Epithelial cell of umbilical artery (primary cell): Measurements from ENCODE around the gene TBX22. TPM values are rescaled to one million over a fixed set of nuclear protein-coding genes. Genes with fewer than 3 reads are reported as not detected.

Source experiments
- total RNA-seq: library from RNA; depleted of rRNA; stranded (reverse); fragments of >200 nt; gene quantifications from 2 replicates; pipeline ENCODE4 v1.2.3, GENCODE V29; 2014

Gene TBX22, protein sequence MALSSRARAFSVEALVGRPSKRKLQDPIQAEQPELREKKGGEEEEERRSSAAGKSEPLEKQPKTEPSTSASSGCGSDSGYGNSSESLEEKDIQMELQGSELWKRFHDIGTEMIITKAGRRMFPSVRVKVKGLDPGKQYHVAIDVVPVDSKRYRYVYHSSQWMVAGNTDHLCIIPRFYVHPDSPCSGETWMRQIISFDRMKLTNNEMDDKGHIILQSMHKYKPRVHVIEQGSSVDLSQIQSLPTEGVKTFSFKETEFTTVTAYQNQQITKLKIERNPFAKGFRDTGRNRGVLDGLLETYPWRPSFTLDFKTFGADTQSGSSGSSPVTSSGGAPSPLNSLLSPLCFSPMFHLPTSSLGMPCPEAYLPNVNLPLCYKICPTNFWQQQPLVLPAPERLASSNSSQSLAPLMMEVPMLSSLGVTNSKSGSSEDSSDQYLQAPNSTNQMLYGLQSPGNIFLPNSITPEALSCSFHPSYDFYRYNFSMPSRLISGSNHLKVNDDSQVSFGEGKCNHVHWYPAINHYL
- total RNA-seq, result not detected in 2 replicates

DNA sequence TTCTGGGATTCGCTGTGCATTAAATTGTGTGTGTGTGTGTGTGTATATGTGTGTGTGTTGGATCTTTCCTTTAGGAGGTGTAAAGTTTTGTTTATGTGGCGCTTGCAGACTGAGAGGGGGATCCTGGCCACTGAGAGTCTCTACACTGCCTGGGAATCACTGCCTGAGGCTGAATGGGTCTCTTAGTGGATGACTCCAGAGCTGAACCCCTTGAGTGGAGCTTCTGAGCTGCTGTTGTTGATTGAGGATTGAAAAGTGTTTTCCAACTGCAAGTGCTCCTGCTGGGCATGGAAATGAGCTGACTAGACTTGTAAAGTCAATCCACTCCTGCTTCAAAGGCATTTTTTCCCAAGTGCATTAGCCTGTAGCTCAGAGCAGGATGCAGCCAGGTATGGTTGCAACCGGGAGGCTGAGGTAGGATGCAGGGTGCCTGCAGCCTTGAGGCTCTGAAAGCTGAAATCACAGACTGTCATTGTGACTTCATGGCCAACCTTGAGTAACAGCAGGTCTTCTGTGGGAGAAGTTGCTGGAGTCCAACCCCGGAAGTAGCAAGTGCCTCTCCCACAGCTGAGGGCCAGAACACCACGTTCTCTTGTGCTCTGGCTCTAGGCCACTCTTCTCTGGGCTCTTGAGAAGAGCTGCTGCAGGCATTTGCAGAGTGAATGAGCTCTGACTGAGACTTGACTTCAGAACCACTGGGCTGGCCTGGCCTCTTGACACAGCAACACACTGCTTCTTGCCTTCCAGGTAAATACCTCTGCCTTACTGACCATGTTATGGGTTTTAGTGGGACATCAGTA lies at the start of gene TBX22:
TSS of gene TBX22 (plus strand) at position 613 of the 800 bp plus-strand sequence. CDS start 7,517 bp downstream, outside the sequence.

